ENCODE results near the gene C5AR1. TPM values are rescaled to one million over a fixed set of nuclear protein-coding genes. Genes with fewer than 3 reads are reported as not detected.

The C5AR1 gene
- total and polyA plus RNA-seq, 9 donors: 3.5 to 27.5 (median 9.4) TPM

DNA sequence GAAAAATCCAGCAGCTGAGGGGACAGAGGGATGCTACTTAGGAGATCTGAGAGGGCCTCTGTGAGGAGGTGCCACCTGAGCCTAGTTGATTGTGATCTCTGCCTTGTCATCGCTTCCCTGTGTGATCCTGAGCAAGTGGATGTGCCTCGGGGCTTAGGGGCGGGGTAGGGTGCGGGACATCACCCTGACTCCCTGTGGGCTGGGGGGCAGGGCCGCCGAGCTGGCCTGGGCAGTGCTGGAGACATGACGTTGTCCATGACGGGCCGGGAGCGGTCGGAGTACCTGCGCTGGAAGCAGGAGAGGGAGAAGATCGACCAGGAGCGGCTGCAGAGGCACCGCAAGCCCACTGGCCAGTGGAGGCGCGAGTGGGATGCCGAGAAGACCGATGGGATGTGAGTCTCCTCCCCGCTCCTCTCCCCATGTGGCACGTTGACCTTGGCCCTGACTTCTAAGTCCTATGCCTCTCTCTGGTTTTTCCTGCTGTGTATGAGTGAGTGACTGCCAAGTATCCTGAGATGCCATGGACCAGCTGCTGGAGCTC is 43.2 kb upstream of the C5AR1 start:
- intact Hi-C loops (cut with DNase I): no loop called here
- Histone ChIP-seq H3K9me3 (no peaks in the 10 kb centered on the region), H3K27me3 (no peaks in the 10 kb centered on the region), H3K27ac (no peak overlapping the region), H3K36me3 (no peaks in the 10 kb centered on the region), H3K4me3 (no peak overlapping the region), H3K4me1 (ENCODE audit: insufficient read depth) (no peaks in the 10 kb centered on the region)
- TF ChIP-seq CTCF (IDR thresholded peaks at IDR 0.05): no peak
- TF ChIP-seq EP300 (IDR thresholded peaks at IDR 0.05): no peak
- TF ChIP-seq POLR2A (IDR thresholded peaks at IDR 0.05): no peak
- WGBS, 3 donors: 79 to 93% (median 84%) methylated on average over 21 of the region's 21 CpGs
- no peak for DNase-seq

GRCh38 chr19:47267350-47267759 is 42.3 kb upstream of the C5AR1 start:
- intact Hi-C loops (cut with DNase I): no loop called here
- H3K4me1 ChIP-seq (ENCODE audit: insufficient read depth): peaks cover under 1% of the 10 kb centered on the region
- no peaks in the 10 kb centered on the region for H3K27me3 ChIP-seq
- no peak overlapping the region for H3K27ac ChIP-seq
- no peak overlapping the region for H3K4me3 ChIP-seq
- no peaks in the 10 kb centered on the region for H3K9me3 ChIP-seq
- no peak for DNase-seq
- H3K36me3 ChIP-seq: no peaks in the 10 kb centered on the region
- TF ChIP-seq CTCF (IDR thresholded peaks at IDR 0.05) (no peak), POLR2A (IDR thresholded peaks at IDR 0.05) (no peak), EP300 (IDR thresholded peaks at IDR 0.05) (no peak)
- 84 to 92% (median 86%) methylated on average over 14 of the region's 14 CpGs for WGBS, 3 donors

GRCh38 chr19:47268028-47268427 is 41.6 kb upstream of the C5AR1 start:
- DNase-seq: no peak
- intact Hi-C loops (cut with DNase I): no loop called here
- H3K9me3 ChIP-seq: no peaks in the 10 kb centered on the region
- H3K27ac ChIP-seq: no peak overlapping the region
- WGBS, 3 donors: 74 to 88% (median 81%) methylated on average over 6 of the region's 6 CpGs
- peaks cover 2% of the 10 kb centered on the region for H3K4me1 ChIP-seq (ENCODE audit: insufficient read depth)
- H3K36me3 ChIP-seq: no peaks in the 10 kb centered on the region
- TF ChIP-seq EP300 (IDR thresholded peaks at IDR 0.05): no peak
- no peak for TF ChIP-seq CTCF (IDR thresholded peaks at IDR 0.05)
- no peak for TF ChIP-seq POLR2A (IDR thresholded peaks at IDR 0.05)
- H3K4me3 ChIP-seq: no peak overlapping the region
- H3K27me3 ChIP-seq: no peaks in the 10 kb centered on the region

- Histone ChIP-seq H3K36me3 (no peaks in the 10 kb centered on the region), H3K4me1 (ENCODE audit: insufficient read depth) (peaks cover 2% of the 10 kb centered on the region), H3K27me3 (no peaks in the 10 kb centered on the region), H3K27ac (no peak overlapping the region), H3K4me3 (no peak overlapping the region), H3K9me3 (no peaks in the 10 kb centered on the region)
- intact Hi-C loops (cut with DNase I): no loop called here
- TF ChIP-seq EP300 (IDR thresholded peaks at IDR 0.05) (no peak), CTCF (IDR thresholded peaks at IDR 0.05) (no peak), POLR2A (IDR thresholded peaks at IDR 0.05) (no peak)
- WGBS, 3 donors: 85 to 86% (median 86%) methylated on average over 7 of the region's 7 CpGs
- DNase-seq: no peak
Observed at GRCh38 chr19:47269596-47269995, 40.1 kb upstream of the C5AR1 start.

Measured in ovary (tissue), 9 donors.